OCI-LY1 (cell line): ENCODE measurements around the gene KCNT1.

ENCODE experiments used
- H2AFZ ChIP-seq: fragments of 200-600 bp; sonication (generic), shearing (Covaris generic); 2 replicates; pipeline ENCODE4 v1.6.0; 2014; ENCODE audit warnings: antibody characterized with exemption, mild to moderate bottlenecking, low read length
- H3F3A ChIP-seq: fragments of 200-600 bp; sonication (generic), shearing (Covaris generic); 2 replicates; pipeline ENCODE4 v1.6.0; 2014; ENCODE audit warnings: mild to moderate bottlenecking, antibody characterized with exemption, low read length, moderate library complexity; ENCODE audit not compliant: insufficient read depth
- H3K27ac ChIP-seq: fragments of 200-600 bp; sonication (generic); 2 replicates; pipeline ENCODE4 v1.5.1; 2014; ENCODE audit warnings: low read length, mixed run types, mild to moderate bottlenecking, low read depth; ENCODE audit not compliant: poor library complexity, severe bottlenecking
- H3K27me3 ChIP-seq: fragments of 200-600 bp; sonication (generic); 2 replicates; pipeline ENCODE4 v1.6.0; 2014; ENCODE audit warnings: antibody characterized with exemption, mild to moderate bottlenecking, low read length, moderate library complexity; ENCODE audit not compliant: insufficient read depth
- H3K36me3 ChIP-seq: fragments of 200-600 bp; sonication (generic); 2 replicates; pipeline ENCODE4 v1.6.1; 2014; ENCODE audit warnings: mild to moderate bottlenecking, antibody characterized with exemption, low read length, moderate library complexity, mixed read lengths; ENCODE audit not compliant: insufficient read depth
- H3K4me1 ChIP-seq: fragments of 200-600 bp; sonication (generic); 2 replicates; pipeline ENCODE4 v1.5.1; 2014; ENCODE audit warnings: mild to moderate bottlenecking, low read length, moderate library complexity; ENCODE audit not compliant: insufficient read depth, severe bottlenecking
- H3K4me2 ChIP-seq: fragments of 200-600 bp; sonication (generic), shearing (Covaris generic); 2 replicates; pipeline ENCODE4 v1.6.1; 2014; ENCODE audit warnings: low read length
- H3K4me3 ChIP-seq: fragments of 200-600 bp; sonication (generic); 2 replicates; pipeline ENCODE4 v1.5.1; 2014; ENCODE audit warnings: low read length, low read depth, mild to moderate bottlenecking, mixed read lengths; ENCODE audit not compliant: poor library complexity, severe bottlenecking
- H3K79me2 ChIP-seq: fragments of 200-600 bp; shearing (Covaris generic); 2 replicates; pipeline ENCODE4 v1.6.1; 2016; ENCODE audit warnings: mixed run types, low read length, mixed read lengths; ENCODE audit not compliant: insufficient read depth
- H3K9ac ChIP-seq: fragments of 200-600 bp; sonication (generic), shearing (Covaris generic); 2 replicates; pipeline ENCODE4 v1.6.1; 2014; ENCODE audit warnings: mild to moderate bottlenecking, low read length, mixed read lengths
- H3K9me2 ChIP-seq: fragments of 200-600 bp; sonication (generic), shearing (Covaris generic); 2 replicates; pipeline ENCODE4 v1.6.1; 2014; ENCODE audit warnings: low read depth, mild to moderate bottlenecking, low read length, mixed read lengths
- H3K9me3 ChIP-seq: fragments of 200-600 bp; shearing (Covaris generic); 2 replicates; pipeline ENCODE4 v1.6.1; 2014; ENCODE audit warnings: low read length, mixed read lengths
- H4K20me1 ChIP-seq: fragments of 200-600 bp; sonication (generic), shearing (Covaris generic); 2 replicates; pipeline ENCODE4 v1.6.0; 2016; ENCODE audit warnings: mild to moderate bottlenecking, low read length; ENCODE audit not compliant: insufficient read depth
- EZH2 ChIP-seq: fragments of 200-600 bp; sonication (generic), shearing (Covaris generic); IDR thresholded peaks from 2 replicates; pipeline ENCODE4 v1.8.0; 2017; ENCODE audit warnings: borderline replicate concordance, mixed run types, mild to moderate bottlenecking, antibody characterized with exemption, low read length, moderate library complexity, mixed read lengths
- TF ChIP-seq, protein P1 (sequence below): fragments of 200-600 bp; sonication (generic), shearing (Covaris generic); IDR thresholded peaks from 2 replicates; pipeline ENCODE4 v1.5.1; 2017; ENCODE audit warnings: mild to moderate bottlenecking, antibody characterized with exemption, low read length, moderate library complexity, mixed read lengths

Gene KCNT1

GRCh38 chr9:135778421-135778820 is 76.4 kb downstream of the KCNT1 start:
- Histone ChIP-seq H2AFZ (no peak overlapping the region), H3K9ac (no peak overlapping the region), H3K79me2 (no peaks in the 10 kb centered on the region), H3K9me3 (no peaks in the 10 kb centered on the region), H3K27ac (no peak overlapping the region), H3K4me3 (no peak overlapping the region), H3K9me2 (no peaks in the 10 kb centered on the region), H3K4me2 (no peak overlapping the region), H3K36me3 (no peaks in the 10 kb centered on the region), H3F3A (no peaks in the 10 kb centered on the region), H3K27me3 (no peaks in the 10 kb centered on the region), H3K4me1 (no peaks in the 10 kb centered on the region), H4K20me1 (no peaks in the 10 kb centered on the region)
- no peak for TF ChIP-seq EZH2
- TF ChIP-seq, protein P1, sequence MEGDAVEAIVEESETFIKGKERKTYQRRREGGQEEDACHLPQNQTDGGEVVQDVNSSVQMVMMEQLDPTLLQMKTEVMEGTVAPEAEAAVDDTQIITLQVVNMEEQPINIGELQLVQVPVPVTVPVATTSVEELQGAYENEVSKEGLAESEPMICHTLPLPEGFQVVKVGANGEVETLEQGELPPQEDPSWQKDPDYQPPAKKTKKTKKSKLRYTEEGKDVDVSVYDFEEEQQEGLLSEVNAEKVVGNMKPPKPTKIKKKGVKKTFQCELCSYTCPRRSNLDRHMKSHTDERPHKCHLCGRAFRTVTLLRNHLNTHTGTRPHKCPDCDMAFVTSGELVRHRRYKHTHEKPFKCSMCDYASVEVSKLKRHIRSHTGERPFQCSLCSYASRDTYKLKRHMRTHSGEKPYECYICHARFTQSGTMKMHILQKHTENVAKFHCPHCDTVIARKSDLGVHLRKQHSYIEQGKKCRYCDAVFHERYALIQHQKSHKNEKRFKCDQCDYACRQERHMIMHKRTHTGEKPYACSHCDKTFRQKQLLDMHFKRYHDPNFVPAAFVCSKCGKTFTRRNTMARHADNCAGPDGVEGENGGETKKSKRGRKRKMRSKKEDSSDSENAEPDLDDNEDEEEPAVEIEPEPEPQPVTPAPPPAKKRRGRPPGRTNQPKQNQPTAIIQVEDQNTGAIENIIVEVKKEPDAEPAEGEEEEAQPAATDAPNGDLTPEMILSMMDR, result no peak

GRCh38 chr9:135779571-135779970 is 77.6 kb downstream of the KCNT1 start:
- H3K79me2 ChIP-seq, result no peaks in the 10 kb centered on the region
- no peak overlapping the region for H3K9ac ChIP-seq
- H3K36me3 ChIP-seq, result no peaks in the 10 kb centered on the region
- no peaks in the 10 kb centered on the region for H3K9me3 ChIP-seq
- no peak overlapping the region for H3K4me3 ChIP-seq
- H2AFZ ChIP-seq, result no peak overlapping the region
- H3K4me1 ChIP-seq, result no peaks in the 10 kb centered on the region
- no peaks in the 10 kb centered on the region for H3F3A ChIP-seq
- no peak overlapping the region for H3K4me2 ChIP-seq
- TF ChIP-seq, protein P1, result no peak
- TF ChIP-seq EZH2, result no peak
- no peak overlapping the region for H3K27ac ChIP-seq
- H4K20me1 ChIP-seq, result no peaks in the 10 kb centered on the region
- H3K9me2 ChIP-seq, result no peaks in the 10 kb centered on the region
- no peaks in the 10 kb centered on the region for H3K27me3 ChIP-seq

GRCh38 chr9:135780086-135780485 is 78.1 kb downstream of the KCNT1 start:
- Histone ChIP-seq H3K4me3 (no peak overlapping the region), H3K9me3 (no peaks in the 10 kb centered on the region), H3K9ac (no peak overlapping the region), H3K4me2 (no peak overlapping the region), H2AFZ (no peak overlapping the region), H3K27me3 (no peaks in the 10 kb centered on the region), H4K20me1 (no peaks in the 10 kb centered on the region), H3K4me1 (no peaks in the 10 kb centered on the region), H3F3A (no peaks in the 10 kb centered on the region), H3K9me2 (no peaks in the 10 kb centered on the region), H3K79me2 (no peaks in the 10 kb centered on the region), H3K27ac (no peak overlapping the region), H3K36me3 (no peaks in the 10 kb centered on the region)
- TF ChIP-seq EZH2, result no peak
- TF ChIP-seq, protein P1, result no peak
